ENCODE measurements around the gene NCOA5. TPM values are rescaled to one million over a fixed set of nuclear protein-coding genes. Genes with fewer than 3 reads are reported as not detected.

NCOA5 gene
- total RNA-seq: 15.6 TPM

DNA sequence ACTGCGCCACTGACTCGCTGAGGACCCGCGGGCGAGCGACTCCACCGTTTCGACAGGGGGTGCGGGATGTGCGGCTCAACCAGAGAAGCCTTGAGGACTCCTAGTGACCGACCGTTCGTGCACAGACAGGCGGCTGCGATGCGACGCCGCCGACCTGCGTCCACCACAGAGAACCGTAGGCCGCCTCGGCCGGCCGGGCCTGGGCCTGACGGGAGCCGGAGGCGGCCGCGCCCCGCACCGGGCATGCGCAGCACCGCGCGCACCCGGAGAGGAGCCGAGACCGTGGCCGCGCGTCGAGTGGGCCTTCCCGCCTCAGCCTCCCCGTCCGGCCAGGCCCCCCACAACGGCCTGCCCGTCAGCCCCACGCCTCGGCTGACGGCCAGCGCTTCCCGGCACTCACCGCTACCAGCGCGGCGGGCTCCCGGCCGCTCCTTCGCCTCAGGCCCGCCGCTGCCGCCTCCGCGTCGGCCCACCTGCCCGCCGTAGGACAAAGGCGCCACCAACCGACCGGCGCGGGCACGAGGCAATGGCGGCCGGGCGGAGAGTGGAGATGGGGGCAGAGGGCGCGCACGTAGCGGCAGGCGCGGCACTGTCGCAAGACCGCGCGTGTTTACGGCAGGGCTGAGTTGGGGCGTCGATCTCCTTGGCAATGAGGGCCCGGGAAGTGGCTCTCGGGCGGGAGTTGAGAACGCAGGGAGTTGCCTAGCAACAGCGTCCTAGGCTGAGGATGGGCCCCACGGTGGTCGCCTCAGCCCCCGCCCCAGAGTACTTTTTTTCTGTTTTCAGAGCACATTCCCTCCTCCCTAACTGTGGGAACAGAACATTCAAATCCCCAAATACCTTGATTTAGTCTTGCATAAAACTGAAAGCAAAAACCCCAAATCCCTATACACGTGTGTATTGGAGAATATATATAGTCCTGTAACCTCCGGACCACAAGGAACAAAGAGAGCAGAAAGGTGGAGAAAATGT is at the start of gene NCOA5:
NCOA5 (minus strand) TSS at position 546 of the 972 bp plus-strand sequence. CDS start 10,538 bp downstream, outside the sequence.
- Histone ChIP-seq H3K9me3 (ENCODE audit: low read depth, low read length) (no peaks in the 10 kb centered on the region), H3K4me1 (ENCODE audit: insufficient read depth, low read length) (peaks cover 39% of the 10 kb centered on the region), H3K27me3 (ENCODE audit: insufficient read depth, low read length) (no peaks in the 10 kb centered on the region), H3K4me3 (ENCODE audit: low read length) (peak within 1 kb of the TSS; percentile 68)

DNA sequence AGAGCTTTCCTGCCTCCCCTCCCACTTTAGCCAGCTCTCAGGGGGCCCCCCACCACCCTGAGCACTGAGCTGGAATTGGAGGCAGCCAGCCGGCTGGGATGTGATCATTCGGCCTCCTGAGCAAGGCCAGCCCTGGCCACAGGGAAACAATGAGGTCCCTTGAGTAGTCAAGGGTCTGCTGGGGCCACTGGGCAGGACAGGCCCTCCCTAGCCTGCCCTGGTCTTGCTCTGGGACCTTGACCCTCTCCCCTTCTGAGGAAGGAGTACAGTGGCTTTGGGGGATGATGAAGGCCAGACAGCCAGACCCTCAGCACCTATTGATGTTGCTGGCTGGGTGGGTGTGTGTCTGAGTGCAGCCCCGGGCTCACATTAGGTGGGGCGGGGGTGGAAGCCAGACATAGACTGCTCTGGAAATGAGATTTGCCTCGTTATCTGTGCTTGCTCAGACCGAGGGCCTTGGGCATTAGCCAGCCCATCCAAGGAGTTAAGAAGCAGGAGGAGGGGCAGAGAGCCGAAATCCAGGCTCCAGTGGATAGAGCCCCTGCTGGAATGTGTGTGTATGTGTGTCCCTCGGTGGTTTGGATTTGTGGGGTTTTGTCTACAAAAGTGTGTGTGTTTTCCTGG is 49.6 kb upstream of the NCOA5 start:
- no peak overlapping the region for H3K4me3 ChIP-seq (ENCODE audit: low read length)
- H3K9me3 ChIP-seq (ENCODE audit: low read depth, low read length): no peaks in the 10 kb centered on the region
- H3K27me3 ChIP-seq (ENCODE audit: insufficient read depth, low read length): peaks cover 3% of the 10 kb centered on the region
- H3K4me1 ChIP-seq (ENCODE audit: insufficient read depth, low read length): no peaks in the 10 kb centered on the region

DNA sequence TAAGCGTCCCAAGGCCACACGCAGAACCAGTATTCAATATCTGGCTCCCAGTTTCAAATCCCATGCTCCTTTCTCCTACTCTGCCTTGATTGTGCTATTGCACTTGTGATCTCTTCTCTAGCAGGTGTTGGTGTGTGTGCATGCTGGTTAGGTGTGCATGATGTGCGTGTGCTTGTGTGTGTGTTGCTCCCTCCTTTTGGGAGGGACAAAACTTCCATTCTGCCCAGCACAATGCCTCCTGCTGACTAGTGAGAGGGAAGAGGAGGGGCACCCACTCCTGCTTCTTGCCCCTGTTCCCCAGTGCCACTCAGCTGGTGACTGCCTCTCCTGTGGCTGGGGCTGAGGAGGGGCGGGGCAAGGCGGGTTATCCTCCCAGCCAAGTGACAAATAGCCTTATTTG is 48.1 kb upstream of the NCOA5 start:
- Histone ChIP-seq H3K4me1 (ENCODE audit: insufficient read depth, low read length) (no peaks in the 10 kb centered on the region), H3K9me3 (ENCODE audit: low read depth, low read length) (no peaks in the 10 kb centered on the region), H3K27me3 (ENCODE audit: insufficient read depth, low read length) (peaks cover 3% of the 10 kb centered on the region), H3K4me3 (ENCODE audit: low read length) (no peak overlapping the region)

DNA sequence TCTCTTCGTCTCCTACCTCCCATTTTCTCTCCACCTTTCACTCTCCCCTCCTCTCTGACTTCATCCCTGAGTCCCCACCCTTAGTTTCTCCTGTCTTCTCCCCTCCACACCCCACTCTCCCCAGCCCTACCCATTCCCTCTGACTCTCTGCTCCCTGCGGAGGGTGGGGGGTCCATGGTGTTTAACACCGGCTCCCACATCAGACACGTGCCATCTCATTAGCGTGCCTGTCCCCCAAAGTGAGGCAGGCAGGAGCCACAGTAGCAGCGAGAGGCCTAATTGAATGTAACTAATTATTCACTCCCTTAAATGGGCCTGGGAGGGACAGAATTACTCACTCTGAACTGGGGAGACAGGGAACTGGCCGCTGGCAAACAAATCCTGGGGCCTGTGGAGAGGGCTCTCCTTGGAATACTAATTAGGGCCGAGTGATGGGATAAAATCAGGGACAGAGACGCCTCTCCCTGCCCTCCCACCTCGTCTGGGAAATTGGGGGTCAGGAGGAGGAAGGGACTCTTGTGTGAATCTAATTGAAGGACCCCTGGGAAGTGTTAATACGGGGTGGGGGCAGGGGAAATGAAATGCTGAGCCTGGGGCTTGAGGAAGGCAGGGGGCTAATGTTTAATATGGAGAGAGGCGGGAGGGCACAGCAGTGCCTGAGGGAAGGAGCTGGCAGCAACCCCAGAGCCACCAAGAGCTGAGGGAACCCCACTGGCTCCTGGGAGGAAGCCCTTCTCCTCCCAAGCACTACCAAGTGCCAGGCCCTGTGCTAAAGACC is 46.3 kb upstream of the NCOA5 start:
- Histone ChIP-seq H3K27me3 (ENCODE audit: insufficient read depth, low read length) (peaks cover 2% of the 10 kb centered on the region), H3K9me3 (ENCODE audit: low read depth, low read length) (no peaks in the 10 kb centered on the region), H3K4me1 (ENCODE audit: insufficient read depth, low read length) (no peaks in the 10 kb centered on the region), H3K4me3 (ENCODE audit: low read length) (no peak overlapping the region)

DNA sequence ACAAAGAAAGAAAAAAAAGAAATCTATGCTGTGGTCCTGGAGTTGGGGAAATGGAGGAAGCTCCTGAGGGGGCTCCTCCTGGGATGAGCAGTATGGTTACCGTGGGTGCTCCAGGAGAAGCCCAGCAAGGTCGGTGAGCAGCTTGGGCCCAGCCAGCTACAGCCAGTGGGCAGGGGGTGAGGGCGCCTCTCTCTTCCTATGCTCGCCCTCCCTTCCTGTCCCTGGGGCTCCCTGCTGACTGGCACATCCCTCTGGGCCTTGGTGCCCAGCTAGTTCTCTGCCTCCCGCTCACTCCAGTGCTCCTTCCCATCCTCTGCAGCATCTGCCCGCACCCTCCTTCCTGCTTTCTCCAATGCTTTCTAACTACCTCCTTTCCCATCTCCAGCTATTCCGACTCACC is 45.0 kb upstream of the NCOA5 start:
- Histone ChIP-seq H3K4me1 (ENCODE audit: insufficient read depth, low read length) (no peaks in the 10 kb centered on the region), H3K27me3 (ENCODE audit: insufficient read depth, low read length) (peaks cover 2% of the 10 kb centered on the region), H3K4me3 (ENCODE audit: low read length) (no peak overlapping the region)

DNA sequence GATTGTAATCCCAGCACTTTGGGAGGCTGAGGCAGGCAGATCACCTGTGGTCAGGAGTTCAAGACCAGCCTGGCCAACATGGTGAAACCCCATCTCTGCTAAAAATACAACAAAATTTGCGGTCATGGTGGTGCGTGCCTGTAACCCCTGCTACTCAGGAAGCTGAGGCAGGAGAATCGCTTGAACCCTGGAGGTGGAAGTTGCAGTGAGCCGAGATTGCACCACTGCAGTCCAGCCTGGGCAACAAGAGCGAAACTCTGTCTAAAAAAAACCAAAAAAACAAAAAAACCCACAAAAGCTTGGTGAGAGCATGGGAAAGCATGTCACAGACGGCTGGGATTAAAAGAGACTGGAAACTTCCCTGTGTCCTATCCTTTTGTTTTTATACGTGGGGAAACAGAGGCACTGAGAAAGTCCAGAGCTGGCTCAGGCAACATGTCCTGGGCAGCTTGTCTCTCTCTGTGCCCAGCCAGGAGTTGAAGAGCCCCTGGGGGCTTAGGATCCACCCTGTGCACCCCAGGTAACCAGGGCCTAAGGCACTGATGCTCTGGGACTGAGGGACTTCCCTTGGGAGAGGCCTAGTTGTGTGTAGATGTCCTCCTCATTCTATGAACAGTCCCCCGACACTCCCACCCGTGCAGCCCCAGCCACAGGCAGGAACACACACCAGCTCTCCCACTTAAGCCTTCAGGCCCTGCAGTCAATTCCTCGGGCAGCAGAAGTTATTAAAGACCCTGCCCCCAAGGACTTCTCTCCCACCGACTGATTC is 44.3 kb upstream of the NCOA5 start:
- Histone ChIP-seq H3K27me3 (ENCODE audit: insufficient read depth, low read length) (peaks cover 2% of the 10 kb centered on the region), H3K9me3 (ENCODE audit: low read depth, low read length) (no peaks in the 10 kb centered on the region), H3K4me1 (ENCODE audit: insufficient read depth, low read length) (no peaks in the 10 kb centered on the region), H3K4me3 (ENCODE audit: low read length) (no peak overlapping the region)

More for the DNA sequence above, 45.0 kb upstream of the NCOA5 start:
- H3K9me3 ChIP-seq (ENCODE audit: low read depth, low read length): no peaks in the 10 kb centered on the region

DNA sequence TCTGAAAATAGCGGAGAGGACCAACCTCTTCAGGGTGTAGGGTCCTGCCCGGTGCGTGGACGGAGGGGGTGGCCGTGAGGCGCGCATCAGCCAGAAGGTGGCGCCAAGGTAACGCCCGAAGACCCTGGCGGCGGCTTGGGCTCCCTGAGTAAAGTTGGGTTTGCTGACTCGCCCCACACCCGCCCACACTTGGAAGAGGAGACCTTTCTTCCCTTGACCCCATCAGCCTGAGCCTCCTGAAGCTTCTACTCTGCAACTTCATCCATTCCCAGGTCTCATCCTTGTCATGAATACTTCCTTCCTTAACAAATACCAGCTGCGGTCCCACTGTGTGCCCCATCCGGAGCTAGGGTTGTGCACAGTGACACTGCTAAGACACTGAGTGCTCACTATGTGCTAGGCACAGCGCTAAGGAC is 43.0 kb upstream of the NCOA5 start:
- H3K27me3 ChIP-seq (ENCODE audit: insufficient read depth, low read length): peaks cover 2% of the 10 kb centered on the region
- no peaks in the 10 kb centered on the region for H3K4me1 ChIP-seq (ENCODE audit: insufficient read depth, low read length)
- no peak overlapping the region for H3K4me3 ChIP-seq (ENCODE audit: low read length)
- H3K9me3 ChIP-seq (ENCODE audit: low read depth, low read length): no peaks in the 10 kb centered on the region

DNA sequence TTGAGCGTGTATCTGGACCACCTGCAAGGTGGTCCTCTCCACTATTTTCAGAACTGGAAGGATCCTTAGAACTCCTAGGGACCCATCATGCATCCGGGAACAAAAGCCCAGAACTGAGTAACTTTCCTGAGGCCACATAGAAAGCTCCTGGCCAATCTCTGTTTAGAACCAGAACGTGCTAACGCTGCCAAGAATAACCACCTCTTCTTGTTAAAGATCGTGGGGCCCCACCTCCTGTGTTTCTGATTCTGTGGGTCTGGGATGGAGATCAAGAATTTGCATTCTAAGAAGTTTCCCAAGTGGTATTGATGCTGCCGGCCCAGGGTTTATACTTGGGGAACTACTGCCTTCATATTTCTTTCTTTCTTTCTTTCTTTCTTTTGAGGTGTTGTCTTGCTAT is 41.6 kb upstream of the NCOA5 start:
- H3K4me1 ChIP-seq (ENCODE audit: insufficient read depth, low read length): no peaks in the 10 kb centered on the region
- peaks cover 2% of the 10 kb centered on the region for H3K27me3 ChIP-seq (ENCODE audit: insufficient read depth, low read length)
- no peaks in the 10 kb centered on the region for H3K9me3 ChIP-seq (ENCODE audit: low read depth, low read length)
- no peak overlapping the region for H3K4me3 ChIP-seq (ENCODE audit: low read length)

DNA sequence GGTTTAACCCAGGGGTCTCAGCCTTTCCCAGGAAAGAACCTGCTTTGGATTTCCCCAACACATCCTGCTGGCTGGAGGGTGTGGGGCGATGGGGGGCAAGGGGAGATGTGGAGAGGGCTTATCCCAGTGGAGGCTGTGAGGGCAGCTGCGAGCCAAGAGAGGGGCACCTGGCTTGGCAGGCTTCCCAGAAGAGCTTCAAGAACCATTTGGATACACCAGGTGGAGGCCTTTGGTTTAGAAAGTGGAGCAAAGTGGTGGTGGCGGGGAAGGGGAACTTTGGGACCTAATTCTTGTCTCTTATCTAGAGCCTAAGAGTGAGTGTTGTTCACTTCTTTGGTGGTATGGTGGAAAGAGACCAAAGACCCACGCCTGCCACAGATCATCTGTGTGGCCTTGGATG is 40.8 kb upstream of the NCOA5 start:
- Histone ChIP-seq H3K27me3 (ENCODE audit: insufficient read depth, low read length) (peaks cover 2% of the 10 kb centered on the region), H3K4me1 (ENCODE audit: insufficient read depth, low read length) (no peaks in the 10 kb centered on the region), H3K4me3 (ENCODE audit: low read length) (no peak overlapping the region), H3K9me3 (ENCODE audit: low read depth, low read length) (no peaks in the 10 kb centered on the region)

DNA sequence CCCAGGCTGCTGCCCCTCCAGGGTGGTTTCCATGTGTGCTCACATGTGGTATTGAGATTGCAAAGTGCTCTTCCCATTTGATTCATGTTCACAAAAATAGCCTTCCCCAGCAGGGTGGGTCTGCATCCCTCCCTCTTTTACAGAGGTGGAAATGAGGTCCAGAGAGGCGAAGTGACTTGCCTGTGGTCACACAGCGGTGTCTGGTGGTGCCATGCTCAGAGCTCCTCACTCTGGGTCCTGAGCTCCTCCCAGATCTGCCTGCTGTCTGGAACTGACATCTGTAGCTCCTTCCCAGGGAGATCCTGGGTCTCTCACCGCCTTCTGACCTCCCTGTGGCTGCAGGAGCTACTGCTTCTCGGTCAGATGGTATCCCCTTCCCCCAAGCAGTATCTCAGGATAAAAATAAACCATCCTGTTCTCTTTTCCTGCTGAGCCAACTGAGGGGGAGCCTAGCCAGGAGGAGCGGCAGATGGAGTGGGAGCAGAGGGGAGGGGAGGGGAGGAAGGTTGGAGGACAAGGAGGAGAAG is 40.3 kb upstream of the NCOA5 start:
- Histone ChIP-seq H3K9me3 (ENCODE audit: low read depth, low read length) (no peaks in the 10 kb centered on the region), H3K27me3 (ENCODE audit: insufficient read depth, low read length) (peaks cover 2% of the 10 kb centered on the region), H3K4me1 (ENCODE audit: insufficient read depth, low read length) (no peaks in the 10 kb centered on the region), H3K4me3 (ENCODE audit: low read length) (no peak overlapping the region)

DNA sequence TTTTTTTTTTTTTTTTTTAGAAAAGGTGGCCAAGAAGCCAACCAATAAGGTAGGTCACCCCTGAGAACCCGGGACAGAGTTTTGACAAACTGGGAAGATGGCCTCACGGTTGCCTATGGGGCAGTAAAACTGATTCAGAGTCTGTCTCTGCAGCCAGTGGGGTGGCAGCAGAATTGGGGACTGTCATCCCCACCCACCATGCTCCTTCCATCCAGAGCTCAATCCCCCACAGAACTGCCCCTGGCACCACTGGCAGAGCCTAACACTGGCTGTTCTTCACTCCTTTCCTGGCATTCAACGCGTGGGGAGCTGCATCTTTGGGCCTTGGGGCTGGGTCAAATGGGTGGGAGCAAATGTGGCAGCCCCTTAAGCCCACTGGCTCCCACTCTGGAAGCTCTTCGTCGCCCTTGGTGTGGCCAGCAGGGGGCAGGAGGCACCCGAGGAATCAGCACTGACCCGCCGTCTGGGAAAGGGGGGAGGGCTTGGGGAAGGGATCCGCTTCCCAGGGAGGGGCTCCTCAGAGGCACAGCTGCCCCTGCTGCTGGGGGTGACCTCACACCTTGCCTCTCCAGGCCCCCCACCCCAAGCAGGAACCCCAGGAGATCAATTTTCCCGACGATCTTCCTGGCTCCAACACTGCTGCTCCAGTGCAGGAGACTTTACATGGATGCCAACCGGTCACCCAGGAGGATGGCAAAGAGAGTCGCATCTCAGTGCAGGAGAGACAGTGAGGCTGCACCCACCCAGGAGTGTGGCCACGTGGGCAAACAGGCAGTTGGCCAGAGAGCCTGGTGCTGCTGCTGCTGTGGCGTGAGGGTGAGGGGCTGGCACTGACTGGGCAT is 38.8 kb upstream of the NCOA5 start:
- Histone ChIP-seq H3K4me3 (ENCODE audit: low read length) (no peak overlapping the region), H3K9me3 (ENCODE audit: low read depth, low read length) (no peaks in the 10 kb centered on the region), H3K27me3 (ENCODE audit: insufficient read depth, low read length) (peaks cover 2% of the 10 kb centered on the region), H3K4me1 (ENCODE audit: insufficient read depth, low read length) (no peaks in the 10 kb centered on the region)

DNA sequence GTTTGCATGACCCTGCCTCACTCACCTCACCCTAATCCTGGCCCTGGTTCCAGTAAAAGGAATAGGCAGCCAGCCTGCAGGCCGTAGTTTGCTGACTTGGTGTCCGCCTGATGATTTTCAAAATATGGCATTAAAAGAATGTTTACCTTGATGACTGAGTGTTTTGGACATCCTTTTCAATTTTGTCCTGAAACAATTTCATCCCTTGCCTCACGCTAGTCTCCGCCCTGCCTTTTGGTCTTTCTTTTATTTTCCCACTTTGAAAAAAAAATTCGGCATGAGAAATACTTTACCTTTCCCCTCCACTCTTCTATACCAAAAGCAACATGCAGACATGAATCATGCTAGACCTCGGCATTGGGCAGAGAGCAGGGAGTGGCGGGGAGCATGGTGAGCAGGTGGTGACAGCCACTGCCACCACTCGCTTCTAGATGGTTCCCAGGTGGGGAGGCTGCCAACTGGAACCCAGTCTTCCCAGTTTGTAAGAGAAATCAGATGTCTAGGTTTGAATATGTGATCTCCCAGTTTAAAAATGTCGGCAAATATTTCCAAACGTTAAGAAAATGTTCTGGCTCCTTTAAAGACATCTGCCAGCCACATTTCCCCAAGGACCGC is 37.7 kb upstream of the NCOA5 start:
- Histone ChIP-seq H3K27me3 (ENCODE audit: insufficient read depth, low read length) (peaks cover 2% of the 10 kb centered on the region), H3K4me1 (ENCODE audit: insufficient read depth, low read length) (peaks cover 3% of the 10 kb centered on the region), H3K9me3 (ENCODE audit: low read depth, low read length) (no peaks in the 10 kb centered on the region), H3K4me3 (ENCODE audit: low read length) (no peak overlapping the region)

DNA sequence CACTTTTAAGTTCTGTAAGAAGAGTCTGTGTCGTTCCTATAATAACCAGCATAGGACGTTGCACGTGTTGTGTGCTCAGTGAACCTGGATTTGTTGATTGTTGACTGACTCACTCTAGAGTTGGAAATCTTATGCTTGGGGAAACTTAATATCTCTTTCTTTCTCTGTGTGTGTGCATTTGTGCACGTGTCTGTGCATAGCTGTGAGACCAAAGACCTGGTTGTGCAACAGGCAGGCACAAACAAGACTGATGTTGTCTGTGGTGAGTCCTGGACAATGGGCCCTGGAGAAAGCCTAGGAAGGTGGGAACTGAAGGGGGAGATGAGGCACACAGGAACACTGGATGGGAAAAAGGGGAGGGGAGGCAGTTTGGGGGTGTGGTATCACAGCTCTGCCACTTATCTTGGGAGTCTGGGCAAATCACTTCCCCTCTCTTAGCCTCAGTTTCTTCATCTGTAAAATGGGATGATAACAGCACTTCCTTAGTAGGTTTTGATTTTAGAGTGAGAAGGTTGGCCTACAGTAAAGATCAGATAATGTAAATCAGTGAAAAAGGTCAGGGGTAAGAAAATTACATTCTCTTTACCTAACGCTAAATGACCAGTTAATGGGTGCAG is 36.8 kb upstream of the NCOA5 start:
- peaks cover 13% of the 10 kb centered on the region for H3K4me1 ChIP-seq (ENCODE audit: insufficient read depth, low read length)
- no peak overlapping the region for H3K4me3 ChIP-seq (ENCODE audit: low read length)
- no peaks in the 10 kb centered on the region for H3K9me3 ChIP-seq (ENCODE audit: low read depth, low read length)
- no peaks in the 10 kb centered on the region for H3K27me3 ChIP-seq (ENCODE audit: insufficient read depth, low read length)

All from mononuclear cell (primary cell).